IMR-90 (cell line): ENCODE measurements around the gene LRRC4C. TPM values are rescaled to one million over a fixed set of nuclear protein-coding genes. Genes with fewer than 3 reads are reported as not detected.

Source experiments
- ATAC-seq: fragments of 200-7000 bp; cut with Tn5 transposase; 2 replicates; pipeline ENCODE4 v1.9.1; 2020; ENCODE audit warnings: low read depth, mild to moderate bottlenecking, moderate library complexity
- BruUV-seq: library from RNA; stranded (reverse); fragments of 400-500 nt; replicated peaks from 2 replicates; lab custom pipeline; 2021; lab: Mats Ljungman, UMichigan
- CTCF ChIA-PET: fragments of 300-600 bp; formaldehyde crosslinking; extraction: SDS; loops from one replicate; lab custom pipeline; 2021; ENCODE audit warnings: antibody characterized with exemption; lab: Yijun Ruan, JAX
- POLR2A ChIA-PET: fragments of 300-600 bp; sonication (Branson Sonifier 250); formaldehyde crosslinking; loops from one replicate; lab custom pipeline; 2022; ENCODE audit warnings: antibody characterized with exemption; ENCODE audit not compliant: unreplicated experiment; lab: Charles Lee
- DNase-seq: peaks from one replicate; pipeline ENCODE4 v3.0.0; 2013
- H2AFZ ChIP-seq: replicated peaks from 2 replicates; pipeline ENCODE3; 2013; ENCODE audit warnings: low read length, mild to moderate bottlenecking; ENCODE audit not compliant: poor library complexity
- H2AK5ac ChIP-seq: 2 replicates; pipeline ENCODE4 v1.6.1; 2013; ENCODE audit warnings: low read depth, low read length, inconsistent platforms
- H2AK9ac ChIP-seq: replicated peaks from 2 replicates; pipeline ENCODE3; 2013; ENCODE audit warnings: mild to moderate bottlenecking, low read depth, low read length, moderate library complexity; ENCODE audit not compliant: poor library complexity
- H2BK120ac ChIP-seq: 2 replicates; pipeline ENCODE4 v1.6.1; 2013; ENCODE audit warnings: low read depth, low read length, inconsistent platforms
- H2BK15ac ChIP-seq: 3 replicates; pipeline ENCODE4 v1.6.1; 2013; ENCODE audit warnings: low read depth, low read length, inconsistent platforms
- H2BK20ac ChIP-seq: 2 replicates; pipeline ENCODE4 v1.6.1; 2013; ENCODE audit warnings: low read depth, mild to moderate bottlenecking, inconsistent platforms, low read length, moderate library complexity
- H2BK5ac ChIP-seq: 2 replicates; pipeline ENCODE4 v1.6.1; 2013; ENCODE audit warnings: mild to moderate bottlenecking, low read depth, low read length, inconsistent platforms; ENCODE audit not compliant: poor library complexity, severe bottlenecking
- H3K14ac ChIP-seq: replicated peaks from 2 replicates; pipeline ENCODE4 v1.6.1; 2013; ENCODE audit warnings: low read depth, low read length, inconsistent platforms
- H3K18ac ChIP-seq: 2 replicates; pipeline ENCODE4 v1.6.1; 2013; ENCODE audit warnings: low read depth, low read length, control low read depth
- H3K23ac ChIP-seq: 2 replicates; pipeline ENCODE4 v1.6.1; 2013; ENCODE audit warnings: low read depth, low read length, inconsistent platforms
- H3K27ac ChIP-seq: 2 replicates; pipeline ENCODE4 v1.5.1; 2013; ENCODE audit warnings: mild to moderate bottlenecking, control low read depth, low read length; ENCODE audit not compliant: insufficient read depth
- H3K27me3 ChIP-seq: 2 replicates; pipeline ENCODE4 v1.6.1; 2013; ENCODE audit warnings: low read length; ENCODE audit not compliant: control insufficient read depth, insufficient read depth
- H3K36me3 ChIP-seq: 2 replicates; pipeline ENCODE4 v1.6.1; 2013; ENCODE audit warnings: low read length, mixed read lengths; ENCODE audit not compliant: control insufficient read depth, insufficient read depth
- H3K4ac ChIP-seq: 2 replicates; pipeline ENCODE4 v1.6.1; 2013; ENCODE audit warnings: low read depth, low read length, inconsistent platforms
- H3K4me1 ChIP-seq: 2 replicates; pipeline ENCODE4 v1.6.1; 2013; ENCODE audit warnings: low read length, mixed read lengths; ENCODE audit not compliant: control insufficient read depth, insufficient read depth
- H3K4me2 ChIP-seq: 2 replicates; pipeline ENCODE4 v1.6.1; 2013; ENCODE audit warnings: low read depth, mild to moderate bottlenecking, control low read depth, low read length, moderate library complexity
- H3K4me3 ChIP-seq: 2 replicates; pipeline ENCODE4 v1.5.1; 2013; ENCODE audit warnings: low read depth, mild to moderate bottlenecking, control low read depth, low read length, moderate library complexity; ENCODE audit not compliant: insufficient read depth
- H3K56ac ChIP-seq: 2 replicates; pipeline ENCODE4 v1.6.1; 2013; ENCODE audit warnings: low read length, inconsistent platforms; ENCODE audit not compliant: insufficient read depth; ENCODE audit errors: extremely low read depth
- H3K79me1 ChIP-seq, 2 experiments: 2 replicates each; pipeline ENCODE4 v1.6.1; 2013; ENCODE audit warnings: low read length in 2 of 2, inconsistent platforms in 1 of 2, low read depth in 1 of 2
- H3K9ac ChIP-seq: 2 replicates; pipeline ENCODE4 v1.6.1; 2013; ENCODE audit warnings: low read depth, low read length, control low read depth
- H3K9me1 ChIP-seq: 2 replicates; pipeline ENCODE4 v1.6.1; 2013; ENCODE audit warnings: low read length, inconsistent platforms; ENCODE audit not compliant: insufficient read depth
- H3K9me3 ChIP-seq: 2 replicates; pipeline ENCODE4 v1.6.1; 2013; ENCODE audit warnings: low read length; ENCODE audit not compliant: control insufficient read depth, insufficient read depth
- H4K20me1 ChIP-seq: 2 replicates; pipeline ENCODE4 v1.6.1; 2013; ENCODE audit warnings: low read length, inconsistent platforms; ENCODE audit not compliant: insufficient read depth
- H4K5ac ChIP-seq: 2 replicates; pipeline ENCODE4 v1.6.1; 2013; ENCODE audit warnings: mild to moderate bottlenecking, low read depth, low read length, control low read depth
- H4K8ac ChIP-seq, 2 experiments: 2 replicates each; pipeline ENCODE4 v1.6.1; 2013; ENCODE audit warnings: low read depth in 2 of 2, low read length in 2 of 2, control low read depth in 1 of 2, inconsistent platforms in 1 of 2
- H4K91ac ChIP-seq: 2 replicates; pipeline ENCODE4 v1.6.1; 2013; ENCODE audit warnings: low read depth, low read length, inconsistent platforms; ENCODE audit not compliant: insufficient read depth
- BHLHE40 ChIP-seq: fragments of 150-350 bp; IDR thresholded peaks from 2 replicates; pipeline ENCODE4 v1.6.1; 2016; ENCODE audit warnings: mild to moderate bottlenecking, low read depth, low read length
- CEBPB ChIP-seq: IDR thresholded peaks from 2 replicates; pipeline ENCODE4 v1.6.1; 2012; ENCODE audit warnings: low read depth, low read length, improper control_type of control experiment
- CHD1 ChIP-seq: IDR thresholded peaks from 2 replicates; pipeline ENCODE4 v1.6.1; 2012; ENCODE audit warnings: low read depth, low read length, improper control_type of control experiment
- CTCF ChIP-seq: conservative IDR thresholded peaks from 2 replicates; pipeline ENCODE4 v1.5.1; 2012; ENCODE audit warnings: mild to moderate bottlenecking, low read depth, low read length, improper control_type of control experiment
- ELK1 ChIP-seq: fragments of 150-350 bp; IDR thresholded peaks from 2 replicates; pipeline ENCODE4 v1.6.1; 2016; ENCODE audit warnings: low read depth, mild to moderate bottlenecking, low read length, moderate library complexity, borderline replicate concordance
- FOS ChIP-seq: fragments of 150-350 bp; IDR thresholded peaks from 2 replicates; pipeline ENCODE4 v1.6.1; 2016; ENCODE audit warnings: low read depth, low read length
- MAFK ChIP-seq: IDR thresholded peaks from 2 replicates; pipeline ENCODE4 v1.6.1; 2012; ENCODE audit warnings: low read depth, low read length, improper control_type of control experiment
- MAZ ChIP-seq: IDR thresholded peaks from 2 replicates; pipeline ENCODE4 v1.6.1; 2012; ENCODE audit warnings: low read depth, mild to moderate bottlenecking, low read length, improper control_type of control experiment, moderate library complexity, borderline replicate concordance
- MXI1 ChIP-seq: IDR thresholded peaks from 2 replicates; pipeline ENCODE4 v1.6.1; 2012; ENCODE audit warnings: low read depth, mild to moderate bottlenecking, low read length, moderate library complexity, borderline replicate concordance
- NFE2L2 ChIP-seq: fragments of 150-350 bp; IDR thresholded peaks from 2 replicates; pipeline ENCODE4 v1.6.1; 2016; ENCODE audit warnings: low read depth, mild to moderate bottlenecking, low read length
- POLR2A ChIP-seq: IDR thresholded peaks from 2 replicates; pipeline ENCODE4 v1.6.1; 2012; ENCODE audit warnings: mild to moderate bottlenecking, low read depth, low read length
- RAD21 ChIP-seq: IDR thresholded peaks from 2 replicates; pipeline ENCODE4 v1.6.1; 2012; ENCODE audit warnings: low read length, improper control_type of control experiment
- RCOR1 ChIP-seq: IDR thresholded peaks from 2 replicates; pipeline ENCODE4 v1.6.1; 2012; ENCODE audit warnings: mild to moderate bottlenecking, low read length, improper control_type of control experiment; ENCODE audit not compliant: insufficient replicate concordance
- RFX5 ChIP-seq: IDR thresholded peaks from 2 replicates; pipeline ENCODE4 v1.8.0; 2012; ENCODE audit warnings: low read depth, mild to moderate bottlenecking, low read length, moderate library complexity
- SMC3 ChIP-seq: fragments of 150-350 bp; IDR thresholded peaks from 2 replicates; pipeline ENCODE4 v1.6.1; 2016; ENCODE audit warnings: low read depth, mild to moderate bottlenecking, antibody characterized with exemption, low read length, moderate library complexity
- USF2 ChIP-seq: fragments of 150-350 bp; IDR thresholded peaks from 2 replicates; pipeline ENCODE4 v1.6.1; 2017; ENCODE audit warnings: mild to moderate bottlenecking, antibody characterized with exemption, low read length, low read depth
- WGBS, 2 experiments: methylation state at CpG; one replicate each; pipeline versions ENCODE4 v1.1.5 to v1.1.7; 2013; ENCODE audit warnings: missing lambda C conversion rate in 2 of 2; ENCODE audit not compliant: insufficient read length in 1 of 2; ENCODE audit errors: extremely low coverage in 2 of 2; 5-methylcytosine and 5-hydroxymethylcytosine counted together
- dilution Hi-C: fragments of 300-500 bp; cut with HindIII; formaldehyde crosslinking; loops from one replicate; pipeline ENCODE4 v1.14.3; 2018; ENCODE audit warnings: low sequenced_read_pairs; ENCODE audit not compliant: unreplicated experiment
- in situ Hi-C: fragments of 300-500 bp; cut with MboI; formaldehyde crosslinking; loops from 3 replicates; pipeline ENCODE4 v1.14.3; 2019; ENCODE audit warnings: low sequenced_read_pairs, inconsistent platforms, mixed read lengths
- intact Hi-C: fragments of 100-400 bp; cut with micrococcal nuclease; formaldehyde crosslinking; loops from 2 replicates; pipeline ENCODE4 v1.10.0; 2022
- polyA plus RNA-seq, 3 experiments: library from polyadenylated mRNA; depleted of rRNA; stranded (reverse); fragments of >200 nt; gene quantifications; 2 replicates each; pipeline ENCODE4 v1.2.3, GENCODE V29; 2012; ENCODE audit warnings: low replicate concordance in 1 of 3
- total RNA-seq: library from RNA; depleted of rRNA; stranded (reverse); fragments of >200 nt; gene quantifications from 2 replicates; pipeline ENCODE4 v1.2.3, GENCODE V29; 2012

Gene LRRC4C
- total and polyA plus RNA-seq, 2 of the 4 experiments (the other 2 are of a cell fraction): under 0.01 to 0.03 TPM

- Histone ChIP-seq H3K14ac (no peak overlapping the region), H2AK5ac (no peak overlapping the region), H4K5ac (no peak overlapping the region), H3K9me3 (no peaks in the 10 kb centered on the region), H3K36me3 (no peaks in the 10 kb centered on the region), H3K27ac (no peak overlapping the region), H3K4me2 (no peak overlapping the region), H3K27me3 (no peaks in the 10 kb centered on the region), H4K91ac (no peak overlapping the region), H2AFZ (no peak overlapping the region), H2AK9ac (no peak overlapping the region), H3K56ac (no peak overlapping the region), H2BK5ac (no peak overlapping the region), H2BK15ac (no peak overlapping the region), H3K9ac (no peak overlapping the region), H4K20me1 (no peaks in the 10 kb centered on the region), H2BK20ac (no peak overlapping the region), H3K23ac (no peak overlapping the region), H4K8ac (no peak overlapping the region), H2BK120ac (no peak overlapping the region), H3K4me1 (no peaks in the 10 kb centered on the region), H3K4me3 (no peak overlapping the region), H3K79me1 (no peaks in the 10 kb centered on the region), H3K18ac (no peak overlapping the region), H3K9me1 (no peaks in the 10 kb centered on the region), H3K4ac (no peak overlapping the region)
- ChIA-PET POLR2A (no interaction called here), CTCF (interaction anchor here (0.8 kb wide), 1 partner anchor 13 kb away, joined by 3 read pairs; no protein-coding TSS in a partner anchor)
- no peak for ATAC-seq
- 14% methylated on average over 1 of the region's 6 CpGs; no CpG with 5 or more reads in 1 of the 2 experiments for WGBS, 2 experiments
- intact Hi-C loops (no loop called here), dilution Hi-C loops (no loop called here), in situ Hi-C loops (no loop called here)
- no peak for TF ChIP-seq MAFK
- TF ChIP-seq POLR2A: no peak
- TF ChIP-seq BHLHE40: no peak
- TF ChIP-seq FOS: no peak
- no peak for TF ChIP-seq RCOR1
- TF ChIP-seq CEBPB: no peak
- no peak for TF ChIP-seq RAD21
- TF ChIP-seq CHD1: no peak
- TF ChIP-seq CTCF: no peak
- no peak for TF ChIP-seq MAZ
- TF ChIP-seq RFX5: no peak
- TF ChIP-seq NFE2L2: no peak
- no peak for TF ChIP-seq MXI1
- TF ChIP-seq SMC3: no peak
- TF ChIP-seq ELK1: no peak
- no peak for TF ChIP-seq USF2
- BruUV-seq: no TSS peak
- DNase-seq: no peak
These were observed 1178.3 kb downstream of the LRRC4C start for GRCh38 chr11:40281052-40281580.
